OCI-LY1 (cell line): ENCODE data around the gene FRS2.

Experiments
- H2AFZ ChIP-seq: fragments of 200-600 bp; sonication (generic), shearing (Covaris generic); 2 replicates; pipeline ENCODE4 v1.6.0; 2014; ENCODE audit warnings: antibody characterized with exemption, mild to moderate bottlenecking, low read length
- H3F3A ChIP-seq: fragments of 200-600 bp; sonication (generic), shearing (Covaris generic); 2 replicates; pipeline ENCODE4 v1.6.0; 2014; ENCODE audit warnings: mild to moderate bottlenecking, antibody characterized with exemption, low read length, moderate library complexity; ENCODE audit not compliant: insufficient read depth
- H3K27ac ChIP-seq: fragments of 200-600 bp; sonication (generic); 2 replicates; pipeline ENCODE4 v1.5.1; 2014; ENCODE audit warnings: low read length, mixed run types, mild to moderate bottlenecking, low read depth; ENCODE audit not compliant: poor library complexity, severe bottlenecking
- H3K27me3 ChIP-seq: fragments of 200-600 bp; sonication (generic); 2 replicates; pipeline ENCODE4 v1.6.0; 2014; ENCODE audit warnings: antibody characterized with exemption, mild to moderate bottlenecking, low read length, moderate library complexity; ENCODE audit not compliant: insufficient read depth
- H3K36me3 ChIP-seq: fragments of 200-600 bp; sonication (generic); 2 replicates; pipeline ENCODE4 v1.6.1; 2014; ENCODE audit warnings: mild to moderate bottlenecking, antibody characterized with exemption, low read length, moderate library complexity, mixed read lengths; ENCODE audit not compliant: insufficient read depth
- H3K4me1 ChIP-seq: fragments of 200-600 bp; sonication (generic); 2 replicates; pipeline ENCODE4 v1.5.1; 2014; ENCODE audit warnings: mild to moderate bottlenecking, low read length, moderate library complexity; ENCODE audit not compliant: insufficient read depth, severe bottlenecking
- H3K4me2 ChIP-seq: fragments of 200-600 bp; sonication (generic), shearing (Covaris generic); 2 replicates; pipeline ENCODE4 v1.6.1; 2014; ENCODE audit warnings: low read length
- H3K4me3 ChIP-seq: fragments of 200-600 bp; sonication (generic); 2 replicates; pipeline ENCODE4 v1.5.1; 2014; ENCODE audit warnings: low read length, low read depth, mild to moderate bottlenecking, mixed read lengths; ENCODE audit not compliant: poor library complexity, severe bottlenecking
- H3K79me2 ChIP-seq: fragments of 200-600 bp; shearing (Covaris generic); 2 replicates; pipeline ENCODE4 v1.6.1; 2016; ENCODE audit warnings: mixed run types, low read length, mixed read lengths; ENCODE audit not compliant: insufficient read depth
- H3K9ac ChIP-seq: fragments of 200-600 bp; sonication (generic), shearing (Covaris generic); 2 replicates; pipeline ENCODE4 v1.6.1; 2014; ENCODE audit warnings: mild to moderate bottlenecking, low read length, mixed read lengths
- H3K9me2 ChIP-seq: fragments of 200-600 bp; sonication (generic), shearing (Covaris generic); 2 replicates; pipeline ENCODE4 v1.6.1; 2014; ENCODE audit warnings: low read depth, mild to moderate bottlenecking, low read length, mixed read lengths
- H3K9me3 ChIP-seq: fragments of 200-600 bp; shearing (Covaris generic); 2 replicates; pipeline ENCODE4 v1.6.1; 2014; ENCODE audit warnings: low read length, mixed read lengths
- H4K20me1 ChIP-seq: fragments of 200-600 bp; sonication (generic), shearing (Covaris generic); 2 replicates; pipeline ENCODE4 v1.6.0; 2016; ENCODE audit warnings: mild to moderate bottlenecking, low read length; ENCODE audit not compliant: insufficient read depth
- EZH2 ChIP-seq: fragments of 200-600 bp; sonication (generic), shearing (Covaris generic); IDR thresholded peaks from 2 replicates; pipeline ENCODE4 v1.8.0; 2017; ENCODE audit warnings: borderline replicate concordance, mixed run types, mild to moderate bottlenecking, antibody characterized with exemption, low read length, moderate library complexity, mixed read lengths
- TF ChIP-seq, protein P1 (sequence below): fragments of 200-600 bp; sonication (generic), shearing (Covaris generic); IDR thresholded peaks from 2 replicates; pipeline ENCODE4 v1.5.1; 2017; ENCODE audit warnings: mild to moderate bottlenecking, antibody characterized with exemption, low read length, moderate library complexity, mixed read lengths

FRS2 gene

DNA sequence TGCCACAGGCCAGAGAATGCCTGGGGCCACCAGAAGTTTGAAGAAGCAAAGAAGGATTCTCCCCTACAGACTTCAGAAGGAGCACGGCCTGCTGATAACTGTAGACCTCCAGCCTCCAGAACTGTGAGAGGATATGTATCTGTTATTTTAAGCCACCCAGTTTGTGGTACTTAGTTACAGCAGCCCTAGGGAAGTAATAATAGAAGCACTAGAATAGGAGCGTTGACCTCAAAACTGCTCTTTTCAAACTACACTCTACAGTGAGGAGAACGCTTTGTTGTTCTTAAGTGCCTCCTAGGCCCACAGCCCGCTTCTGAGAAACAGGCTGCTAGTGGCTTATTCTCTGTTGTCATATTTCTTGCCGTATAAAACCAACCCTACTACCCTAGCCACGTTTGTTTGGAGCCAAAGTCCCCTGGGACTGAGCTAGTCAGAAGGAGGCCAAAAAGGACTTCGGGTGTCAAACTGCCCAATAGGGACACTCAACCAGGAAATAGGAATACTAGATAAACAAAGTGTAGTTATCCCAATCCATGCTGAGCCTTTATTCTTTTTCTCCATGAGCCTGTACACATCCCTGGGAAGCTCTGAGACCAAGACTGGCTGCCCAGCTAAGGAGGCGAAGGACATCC is 38.5 kb upstream of the FRS2 start:
- Histone ChIP-seq H3K79me2 (no peaks in the 10 kb centered on the region), H2AFZ (no peak overlapping the region), H3K27ac (no peak overlapping the region)

GRCh38 chr12:69433653-69434052 is 36.5 kb upstream of the FRS2 start:
- Histone ChIP-seq H3K4me1 (no peaks in the 10 kb centered on the region), H3K4me2 (no peak overlapping the region), H3K4me3 (no peak overlapping the region), H2AFZ (no peak overlapping the region), H3K9me2 (no peaks in the 10 kb centered on the region), H3K79me2 (no peaks in the 10 kb centered on the region), H4K20me1 (no peaks in the 10 kb centered on the region), H3K27me3 (no peaks in the 10 kb centered on the region), H3K36me3 (no peaks in the 10 kb centered on the region), H3K27ac (no peak overlapping the region), H3K9me3 (no peaks in the 10 kb centered on the region), H3K9ac (no peak overlapping the region), H3F3A (no peaks in the 10 kb centered on the region)
- TF ChIP-seq, protein P1, sequence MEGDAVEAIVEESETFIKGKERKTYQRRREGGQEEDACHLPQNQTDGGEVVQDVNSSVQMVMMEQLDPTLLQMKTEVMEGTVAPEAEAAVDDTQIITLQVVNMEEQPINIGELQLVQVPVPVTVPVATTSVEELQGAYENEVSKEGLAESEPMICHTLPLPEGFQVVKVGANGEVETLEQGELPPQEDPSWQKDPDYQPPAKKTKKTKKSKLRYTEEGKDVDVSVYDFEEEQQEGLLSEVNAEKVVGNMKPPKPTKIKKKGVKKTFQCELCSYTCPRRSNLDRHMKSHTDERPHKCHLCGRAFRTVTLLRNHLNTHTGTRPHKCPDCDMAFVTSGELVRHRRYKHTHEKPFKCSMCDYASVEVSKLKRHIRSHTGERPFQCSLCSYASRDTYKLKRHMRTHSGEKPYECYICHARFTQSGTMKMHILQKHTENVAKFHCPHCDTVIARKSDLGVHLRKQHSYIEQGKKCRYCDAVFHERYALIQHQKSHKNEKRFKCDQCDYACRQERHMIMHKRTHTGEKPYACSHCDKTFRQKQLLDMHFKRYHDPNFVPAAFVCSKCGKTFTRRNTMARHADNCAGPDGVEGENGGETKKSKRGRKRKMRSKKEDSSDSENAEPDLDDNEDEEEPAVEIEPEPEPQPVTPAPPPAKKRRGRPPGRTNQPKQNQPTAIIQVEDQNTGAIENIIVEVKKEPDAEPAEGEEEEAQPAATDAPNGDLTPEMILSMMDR = no peak
- no peak for TF ChIP-seq EZH2

More for the DNA sequence above, 38.5 kb upstream of the FRS2 start:
- Histone ChIP-seq H4K20me1 (no peaks in the 10 kb centered on the region), H3F3A (no peaks in the 10 kb centered on the region), H3K9me2 (no peaks in the 10 kb centered on the region), H3K9me3 (no peaks in the 10 kb centered on the region), H3K4me1 (no peaks in the 10 kb centered on the region), H3K4me2 (no peak overlapping the region), H3K9ac (no peak overlapping the region), H3K27me3 (no peaks in the 10 kb centered on the region), H3K4me3 (no peak overlapping the region), H3K36me3 (no peaks in the 10 kb centered on the region)
- TF ChIP-seq, protein P1 = no peak
- TF ChIP-seq EZH2 = no peak

GRCh38 chr12:69435644-69436043 is 34.5 kb upstream of the FRS2 start:
- no peaks in the 10 kb centered on the region for H3K4me1 ChIP-seq
- no peaks in the 10 kb centered on the region for H3K9me3 ChIP-seq
- TF ChIP-seq, protein P1 = no peak
- TF ChIP-seq EZH2 = no peak
- H3K9me2 ChIP-seq = no peaks in the 10 kb centered on the region
- H3K36me3 ChIP-seq = no peaks in the 10 kb centered on the region
- no peak overlapping the region for H3K4me3 ChIP-seq
- no peaks in the 10 kb centered on the region for H4K20me1 ChIP-seq
- H2AFZ ChIP-seq = no peak overlapping the region
- H3K27ac ChIP-seq = no peak overlapping the region
- H3K79me2 ChIP-seq = no peaks in the 10 kb centered on the region
- H3K4me2 ChIP-seq = no peak overlapping the region
- no peaks in the 10 kb centered on the region for H3K27me3 ChIP-seq
- no peaks in the 10 kb centered on the region for H3F3A ChIP-seq
- no peak overlapping the region for H3K9ac ChIP-seq
